Thyroid gland (tissue), 4 donors: Measurements from ENCODE around the gene CTSD.

Experiments
- CTCF ChIP-seq, 6 experiments: fragments of 200-600 bp in 3 of 6; fragments of 450-650 bp in 3 of 6; sonication (generic) in 3 of 6; IDR thresholded peaks; one replicate each; pipeline ENCODE4 v1.5.1; 2016 to 2019; ENCODE audit warnings: antibody characterized with exemption in 6 of 6, mild to moderate bottlenecking in 2 of 6, inconsistent platforms in 1 of 6, moderate library complexity in 1 of 6
- POLR2A ChIP-seq, 2 donors: fragments of 450-650 bp; IDR thresholded peaks; one replicate each; pipeline ENCODE4 v1.6.1; 2017; ENCODE audit warnings: antibody characterized with exemption in 2 of 2, mild to moderate bottlenecking in 2 of 2, moderate library complexity in 1 of 2

GRCh38 chr11:1777737-1778136, 14.0 kb upstream of the CTSD start:
- no peak for TF ChIP-seq CTCF (IDR thresholded peaks at IDR 0.05)
- no peak for TF ChIP-seq POLR2A (IDR thresholded peaks at IDR 0.05)
